GM19035 (cell line): ENCODE results near the gene GPC6.

ENCODE experiments used
- ATAC-seq: cut with Tn5 transposase; IDR thresholded peaks from one replicate; pipeline ENCODE4 v1.9.1; 2021; ENCODE audit not compliant: unreplicated experiment

The GPC6 gene

DNA sequence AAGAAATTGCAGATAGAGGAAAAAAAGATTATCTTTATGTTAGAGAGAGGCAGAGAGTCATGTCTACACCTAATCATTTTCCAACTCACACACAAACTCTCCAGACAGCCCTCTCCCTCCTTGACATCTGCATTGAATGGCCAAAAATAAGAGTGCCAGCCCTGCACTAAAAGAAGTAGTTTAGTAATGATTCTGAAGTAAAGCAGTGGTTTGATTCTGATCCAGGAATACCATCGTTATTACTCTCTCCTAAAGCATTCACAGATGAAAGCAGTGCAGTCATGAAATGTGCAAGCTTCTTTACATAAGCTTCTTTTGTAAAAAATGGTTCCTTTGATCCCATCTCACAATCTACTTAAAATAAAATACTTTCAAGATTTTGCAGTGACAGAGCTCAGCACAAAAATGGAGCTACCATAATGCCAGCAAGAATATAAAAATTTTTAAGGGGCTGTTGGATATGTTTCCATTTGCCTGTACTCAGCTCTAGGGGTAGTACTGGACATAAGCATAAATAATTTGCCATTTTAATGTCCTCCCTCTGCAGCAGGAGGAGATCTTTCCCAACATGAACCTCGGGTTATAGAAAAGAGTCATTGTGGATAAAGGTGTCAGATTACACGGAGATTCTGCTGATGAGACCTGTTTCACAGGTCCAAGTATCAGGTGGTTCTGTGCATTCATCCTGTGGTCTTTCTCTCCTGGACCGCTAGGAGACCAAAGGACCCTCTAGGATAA lies 846.6 kb downstream of the GPC6 start:
- no peak for ATAC-seq

DNA sequence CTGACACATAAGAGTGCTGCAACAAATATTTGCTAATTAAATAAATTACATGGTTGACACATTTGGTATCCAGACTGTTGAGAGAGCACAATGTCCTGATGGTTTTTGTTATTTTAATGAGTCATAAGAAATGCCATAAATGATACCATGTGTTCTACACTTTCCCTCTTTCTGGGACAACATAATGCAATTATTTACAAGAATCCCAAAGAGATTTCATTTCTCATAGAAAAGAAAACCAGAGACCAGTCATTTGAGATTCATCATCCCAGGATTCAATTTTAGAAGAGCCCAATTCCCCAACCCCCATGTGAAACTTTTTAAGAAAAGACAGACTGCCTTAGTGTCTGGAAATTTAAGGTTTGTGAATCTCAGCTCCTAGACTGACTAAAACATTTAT lies 853.3 kb downstream of the GPC6 start:
- no peak for ATAC-seq

DNA sequence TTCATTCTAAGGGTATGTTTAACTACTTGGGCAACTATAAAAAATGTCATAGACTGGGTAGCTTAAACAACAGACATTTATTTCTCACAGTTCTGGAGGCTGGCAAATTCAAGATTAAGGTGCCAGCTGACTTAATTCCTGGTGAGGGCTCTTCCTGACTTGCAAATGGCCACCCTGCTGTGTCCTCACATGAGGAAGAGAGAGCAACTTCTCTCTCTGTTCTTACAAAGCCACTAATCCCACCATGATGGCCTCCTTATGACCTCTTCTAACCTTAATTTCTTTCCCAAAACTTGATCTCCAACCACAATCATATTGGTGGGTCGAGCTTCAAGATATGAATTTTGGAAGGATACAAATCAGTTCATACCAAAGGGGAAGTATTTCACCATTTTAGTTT lies 853.9 kb downstream of the GPC6 start:
- no peak for ATAC-seq

DNA sequence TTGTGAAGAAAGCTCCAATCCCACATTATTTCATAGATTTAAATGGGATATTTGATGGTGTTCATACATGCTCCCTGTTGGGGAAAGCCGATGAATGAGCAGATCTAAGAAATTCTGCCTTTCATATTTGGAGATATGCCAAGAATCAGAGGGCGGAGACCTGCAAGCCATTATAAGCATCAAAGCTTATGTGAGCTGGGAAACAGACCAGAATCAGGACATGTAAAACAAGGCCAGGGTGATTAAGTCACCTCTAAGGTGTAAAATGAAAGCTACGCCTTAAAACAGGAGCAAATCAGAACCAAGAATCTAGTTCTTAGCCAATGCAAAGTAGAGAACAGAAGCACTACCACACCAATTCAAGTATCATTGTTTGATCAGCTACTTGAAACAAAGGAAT lies 860.5 kb downstream of the GPC6 start:
- no peak for ATAC-seq

DNA sequence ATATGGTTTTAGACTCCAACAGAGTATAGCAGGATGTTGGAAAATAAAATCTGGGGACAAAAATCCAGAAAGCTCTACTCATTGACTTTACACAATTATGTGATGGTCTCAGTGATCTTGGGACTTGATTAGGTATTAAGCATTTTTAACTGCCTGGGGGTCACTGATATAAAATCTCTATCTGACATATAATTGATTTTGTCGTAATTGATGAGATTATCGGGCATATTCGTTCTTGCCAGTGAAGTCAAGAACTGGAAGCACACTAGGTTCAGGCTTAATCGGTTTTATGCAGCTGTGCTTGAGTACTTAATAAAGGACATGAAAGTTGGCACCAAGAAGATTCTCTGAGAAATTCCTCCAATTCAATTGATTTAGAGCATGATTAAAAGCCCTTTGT lies 862.1 kb downstream of the GPC6 start:
- ATAC-seq, result no peak

DNA sequence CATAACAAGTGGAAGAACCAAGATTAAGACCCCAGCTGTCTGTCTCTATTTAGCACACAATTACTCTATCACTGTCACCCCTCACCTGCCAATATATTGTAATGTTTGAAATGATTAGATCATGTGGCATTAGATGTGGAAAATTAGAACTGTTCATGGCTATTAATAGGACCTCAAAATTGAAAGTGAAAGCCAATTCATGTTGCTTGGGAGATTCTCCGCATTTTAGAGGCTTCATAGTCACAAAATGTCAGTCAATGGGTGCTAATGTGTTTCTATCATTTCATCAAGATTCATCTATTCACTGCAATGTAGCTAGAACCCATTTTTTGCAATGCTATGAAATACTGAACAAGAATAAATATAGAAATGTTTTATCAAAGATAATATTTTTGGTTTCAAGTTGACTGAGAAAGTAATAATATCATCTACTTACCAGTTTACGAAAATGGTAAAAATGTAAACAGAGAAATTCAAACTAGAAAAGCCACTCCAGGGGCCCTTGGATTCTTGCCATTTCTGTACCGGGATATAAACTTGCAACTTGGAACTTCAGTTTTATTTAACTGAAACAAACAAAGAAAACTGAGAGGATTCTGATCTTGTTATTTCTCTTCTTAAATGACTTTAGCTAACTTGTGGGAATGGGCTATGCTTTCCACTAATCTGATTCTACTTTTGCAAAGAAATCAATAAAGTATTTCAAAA lies 864.3 kb downstream of the GPC6 start:
- no peak for ATAC-seq

DNA sequence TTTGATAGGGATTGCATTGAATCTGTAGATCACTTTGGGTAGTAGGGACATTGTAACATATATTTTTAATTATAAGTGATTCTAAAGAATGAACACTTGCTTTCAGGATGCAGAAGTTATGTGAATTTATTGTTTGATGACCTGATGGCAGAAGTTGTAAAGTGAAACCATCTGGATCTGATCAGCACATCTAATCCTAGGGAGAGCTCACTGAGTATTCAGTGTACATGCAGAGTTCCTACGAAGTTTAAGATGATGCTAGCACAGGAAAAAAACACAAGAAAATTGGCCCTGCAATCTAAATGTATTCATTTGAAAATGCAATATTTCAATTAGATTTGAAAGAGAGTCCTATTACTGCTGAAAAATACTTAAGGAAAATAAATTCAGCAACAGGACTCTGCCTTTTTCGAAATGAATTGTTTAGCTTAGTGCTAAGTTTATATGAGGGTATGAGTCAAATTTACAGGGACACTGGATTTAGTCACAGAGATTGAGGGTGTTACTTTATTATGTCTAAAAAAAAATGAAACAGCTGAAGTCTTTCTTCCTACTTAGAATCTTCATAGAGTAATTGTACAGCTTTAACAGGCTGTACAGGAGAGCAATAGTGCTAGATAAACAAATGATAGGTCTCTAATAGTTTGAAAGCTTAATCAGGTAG lies 867.2 kb downstream of the GPC6 start:
- no peak for ATAC-seq

DNA sequence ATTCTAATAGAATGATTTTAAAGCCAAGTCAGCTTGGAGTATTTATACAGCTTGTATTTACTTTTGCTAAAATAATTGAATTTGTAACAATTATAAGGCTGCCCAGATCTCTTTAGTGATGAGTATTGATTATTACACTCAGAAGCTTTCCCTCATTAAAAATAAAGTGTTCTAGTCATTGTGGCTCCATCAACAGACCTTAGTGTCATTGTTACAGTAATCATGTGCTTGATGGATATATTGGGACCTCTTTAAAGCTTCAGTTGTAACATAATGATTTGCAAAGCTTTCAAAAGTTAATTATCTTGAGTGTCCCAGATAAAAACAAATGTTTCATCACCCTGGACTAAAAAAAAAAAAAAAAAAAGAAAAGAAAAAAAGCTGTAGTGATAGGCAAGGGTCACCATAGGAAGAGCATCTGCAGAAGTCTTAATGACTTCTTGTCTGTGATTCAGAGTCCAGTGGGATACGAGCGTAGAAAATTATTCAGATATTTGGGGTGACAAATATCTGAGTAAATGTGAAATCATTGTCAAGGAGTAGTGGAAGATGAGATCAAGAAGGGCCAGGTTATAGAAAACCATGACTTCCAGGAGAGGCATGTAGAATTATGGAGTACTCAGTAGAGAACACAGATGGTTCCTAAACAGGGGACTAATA lies 883.2 kb downstream of the GPC6 start:
- ATAC-seq, result no peak

DNA sequence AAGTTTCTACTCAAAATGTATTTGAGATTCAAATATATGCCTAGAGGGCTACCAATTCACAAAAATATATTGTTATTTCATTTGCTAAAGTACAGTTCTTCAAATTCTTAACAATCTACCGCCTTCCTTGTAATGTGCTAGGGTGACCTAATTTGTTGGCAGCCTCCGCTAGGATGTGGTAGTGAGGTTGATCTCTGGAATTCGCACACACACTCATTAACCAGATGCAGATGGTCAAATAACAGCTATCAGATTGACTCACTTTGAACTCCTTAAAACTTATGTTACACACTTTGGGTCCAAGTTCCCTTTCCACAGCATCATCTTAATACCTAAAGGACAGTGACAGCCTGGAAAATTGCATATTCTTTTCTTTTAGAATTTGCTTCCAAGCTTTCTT lies 885.6 kb downstream of the GPC6 start:
- ATAC-seq, result no peak

DNA sequence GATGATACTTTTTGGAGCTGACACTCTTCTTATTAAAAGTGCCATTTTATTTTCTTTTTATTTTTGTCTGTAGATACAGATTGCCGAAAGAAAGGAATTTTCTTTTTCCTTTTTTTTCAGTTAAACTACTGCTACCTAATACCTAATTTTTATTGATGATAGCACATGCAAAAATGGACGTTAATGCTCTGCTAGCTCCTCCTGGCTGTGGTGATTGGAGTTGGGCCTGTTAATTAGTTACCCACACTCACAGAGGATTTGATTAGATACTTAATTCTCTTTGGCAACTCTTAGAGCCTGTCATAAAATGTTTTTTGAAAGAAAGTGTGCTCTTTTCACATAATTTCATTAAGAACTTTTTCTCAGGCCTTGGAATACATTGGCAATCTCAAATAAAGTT lies 886.1 kb downstream of the GPC6 start:
- ATAC-seq, result no peak

DNA sequence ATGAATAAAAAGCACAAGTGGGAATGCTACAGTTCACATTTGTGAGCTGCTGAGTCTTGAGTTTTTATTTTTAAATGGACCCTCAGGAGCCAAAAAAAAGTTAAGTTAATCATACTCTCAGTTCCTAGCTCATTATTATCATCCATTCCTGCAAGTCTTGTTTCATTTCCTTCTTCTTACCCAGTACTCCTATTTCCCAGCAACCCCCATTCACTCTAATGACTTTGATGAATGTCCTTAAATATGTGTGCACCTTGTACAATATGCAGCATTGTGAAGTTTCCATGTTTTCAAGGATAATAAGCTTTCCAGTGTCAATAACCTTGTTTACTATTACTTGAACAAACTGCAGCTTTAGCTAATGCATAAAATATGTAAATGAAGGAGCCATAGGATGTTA lies 886.6 kb downstream of the GPC6 start:
- no peak for ATAC-seq

DNA sequence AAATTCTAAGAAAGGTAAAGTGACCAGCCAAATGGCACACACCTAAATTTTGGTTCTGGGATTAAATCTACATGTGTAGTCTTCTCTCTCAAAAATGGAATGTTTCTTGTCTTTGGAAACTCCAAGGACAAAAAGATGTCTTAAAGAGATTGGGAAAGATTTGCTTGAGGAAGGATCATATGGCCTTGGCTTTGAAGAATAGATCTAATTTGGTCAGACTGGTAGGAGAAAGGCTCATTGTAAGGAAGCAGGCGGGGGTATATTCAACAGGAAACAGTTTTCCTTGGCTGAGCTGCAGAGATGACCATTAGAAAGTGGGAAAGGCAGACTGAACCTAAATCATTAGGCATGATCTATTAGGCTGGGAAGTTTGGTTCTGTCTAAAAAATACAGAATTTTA lies 887.6 kb downstream of the GPC6 start:
- ATAC-seq, result no peak

DNA sequence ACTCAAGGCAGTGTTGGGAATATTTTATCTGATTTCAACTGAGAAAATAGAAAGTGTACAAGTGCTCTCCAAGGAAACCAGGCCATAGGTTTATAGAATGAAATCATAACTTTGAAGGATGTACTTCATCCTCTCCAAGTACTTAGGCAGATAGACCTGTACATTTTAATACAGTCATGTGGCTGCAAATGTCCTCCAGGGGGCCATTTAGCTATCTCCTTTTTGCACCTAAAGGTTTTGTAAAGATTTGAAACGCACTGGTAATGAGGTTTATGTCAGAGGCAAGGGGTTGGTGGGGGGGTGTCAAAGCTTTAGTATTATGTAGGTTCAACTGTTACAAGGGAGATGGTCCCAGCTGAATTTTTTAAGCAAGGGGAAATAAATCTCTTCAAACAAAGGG lies 888.4 kb downstream of the GPC6 start:
- no peak for ATAC-seq

DNA sequence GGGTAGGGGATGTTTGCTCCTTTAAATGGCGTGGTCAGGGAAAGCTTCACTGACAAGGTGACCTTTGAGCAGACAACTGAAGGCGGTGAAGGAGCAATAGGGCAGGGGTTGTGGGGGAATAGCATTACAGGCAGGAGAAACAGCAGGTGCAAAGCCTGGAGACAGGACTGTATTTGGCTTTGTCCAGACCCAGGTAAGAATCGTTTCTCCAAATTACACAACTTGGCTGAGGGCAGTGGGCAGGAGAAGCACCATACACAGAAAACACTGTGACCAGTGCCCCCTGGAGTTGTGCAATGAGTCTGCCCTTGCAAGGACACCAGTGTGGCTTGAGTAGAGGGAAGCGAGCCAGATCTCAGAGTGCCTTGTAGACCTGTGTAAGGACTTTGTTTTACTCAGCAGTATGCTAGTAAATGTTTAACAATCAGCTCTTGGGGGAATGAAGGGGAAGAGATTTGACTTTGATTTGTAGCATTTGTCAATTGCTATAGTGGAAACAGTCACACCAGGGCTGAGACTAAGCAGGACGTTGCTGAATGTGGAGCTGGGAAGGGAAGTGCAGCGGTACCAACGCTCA lies 892.8 kb downstream of the GPC6 start:
- ATAC-seq, result no peak

DNA sequence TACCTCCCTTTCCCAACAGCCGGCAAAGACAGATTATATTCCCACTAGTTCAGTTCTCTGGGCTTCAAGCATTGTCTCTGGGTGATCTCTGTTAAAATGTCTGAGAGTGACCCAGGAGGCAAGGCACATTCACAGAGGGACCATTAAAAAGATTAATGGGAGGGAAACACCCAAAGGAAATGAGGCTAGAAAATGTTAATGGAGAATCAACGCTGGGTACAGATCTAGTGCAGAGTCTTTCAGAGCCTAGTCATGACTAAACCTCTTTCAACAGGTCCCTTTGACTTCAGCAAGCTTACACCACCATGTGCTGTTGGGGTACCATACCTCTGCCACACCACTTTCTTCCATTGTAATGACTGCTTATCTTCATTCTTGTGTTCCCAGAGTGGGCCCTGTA lies 894.3 kb downstream of the GPC6 start:
- no peak for ATAC-seq

DNA sequence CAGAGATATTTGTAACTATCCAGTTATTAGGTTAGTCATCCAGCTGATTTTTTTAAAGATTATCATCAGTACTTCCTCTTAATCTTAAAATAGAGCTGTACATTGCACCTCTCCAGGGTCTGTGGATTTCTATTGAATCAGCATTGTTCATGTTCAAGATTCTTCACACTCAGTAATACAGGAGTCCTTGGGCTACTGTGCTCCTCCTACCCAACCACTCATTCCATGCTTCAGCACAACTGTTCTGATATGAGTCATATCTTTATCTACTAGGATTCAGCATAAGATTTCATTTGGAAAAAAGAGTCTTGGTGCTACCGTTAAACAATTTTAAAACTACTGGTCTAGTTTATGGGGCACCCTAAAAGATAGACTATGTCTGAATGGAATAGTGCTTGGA lies 895.1 kb downstream of the GPC6 start:
- ATAC-seq, result no peak

DNA sequence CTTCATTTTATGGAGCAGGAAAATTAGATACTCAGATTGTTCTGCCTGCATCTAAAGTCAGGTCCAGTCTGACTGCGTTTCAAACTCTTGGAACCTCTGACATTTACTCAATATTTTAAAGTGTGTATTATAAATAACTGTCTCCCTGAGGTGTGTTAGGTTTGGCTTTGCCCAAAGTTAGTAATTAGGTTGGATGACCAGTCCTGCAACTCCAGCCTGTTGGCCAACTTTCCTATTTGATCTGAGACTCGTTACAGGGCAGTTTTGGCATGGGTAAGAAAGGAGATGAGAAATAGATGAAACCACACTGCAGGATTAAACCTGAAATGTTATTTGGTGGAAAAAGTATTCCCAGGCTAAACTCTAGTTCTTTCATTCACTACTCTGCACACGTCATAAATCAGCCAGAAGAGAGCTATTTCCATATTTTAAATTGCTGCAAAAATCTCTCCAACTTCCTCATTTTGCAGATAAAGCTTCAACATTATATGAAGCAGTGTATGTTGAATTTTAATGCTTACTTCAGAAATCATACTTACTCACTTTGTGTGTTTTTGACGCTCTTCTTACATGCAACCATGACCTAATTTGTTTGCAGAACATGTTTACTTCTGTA lies 895.8 kb downstream of the GPC6 start:
- ATAC-seq, result no peak

DNA sequence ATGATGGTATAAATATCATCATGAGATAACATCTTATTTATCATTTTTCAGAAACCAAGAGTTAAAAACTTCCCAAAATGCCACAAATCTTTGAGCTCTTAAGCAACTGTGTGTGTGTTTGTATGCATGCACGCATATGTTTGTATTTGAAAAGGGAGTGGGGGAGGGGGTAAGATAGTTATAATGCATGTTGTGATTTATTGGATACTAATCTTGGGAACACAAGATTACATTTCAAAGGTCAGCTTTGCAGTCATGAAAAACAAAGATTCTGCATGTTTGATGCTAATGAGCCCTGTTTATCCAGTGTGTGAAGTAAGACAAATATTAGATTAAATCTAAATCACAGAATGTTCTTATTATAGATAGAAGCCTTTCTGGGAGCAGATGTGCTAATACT lies 897.0 kb downstream of the GPC6 start:
- no peak for ATAC-seq

DNA sequence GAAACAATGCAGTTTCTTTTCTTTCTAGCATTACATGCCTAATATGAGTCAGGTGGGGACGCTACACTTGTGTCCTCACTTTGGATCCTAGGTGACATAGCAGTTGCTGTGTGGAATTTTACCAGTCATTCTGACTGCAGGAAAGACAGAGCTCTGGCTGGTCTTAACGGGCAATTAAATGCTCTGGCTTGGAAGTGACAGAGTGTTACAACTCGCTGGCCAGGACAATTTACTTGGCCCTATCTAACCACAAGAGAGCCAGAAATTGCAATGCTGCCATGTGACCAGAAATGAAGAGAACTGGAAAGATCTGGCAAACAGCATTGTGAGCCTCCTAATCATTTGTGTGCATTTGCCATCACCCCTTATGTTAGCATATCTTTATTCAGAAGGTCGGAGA lies 901.8 kb downstream of the GPC6 start:
- no peak for ATAC-seq

DNA sequence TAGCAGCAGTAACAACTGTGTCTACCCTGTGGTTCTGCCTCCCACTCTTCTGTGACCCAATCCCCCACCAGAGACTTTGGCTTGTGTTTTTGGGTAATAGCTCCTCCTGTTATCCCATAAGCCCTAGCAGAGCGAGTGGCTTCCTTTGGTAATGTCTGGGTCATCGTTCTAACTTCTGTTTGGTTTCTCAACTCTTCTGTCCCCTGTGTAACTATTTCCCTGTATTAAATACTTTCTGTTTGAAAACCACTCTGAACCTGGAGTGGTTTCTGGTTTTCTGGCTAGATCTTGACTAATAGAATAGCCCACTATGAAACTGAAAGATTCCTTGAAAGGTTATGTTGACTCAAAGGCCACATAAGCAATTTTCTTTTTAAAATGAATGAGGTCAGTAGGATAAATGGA lies 902.9 kb downstream of the GPC6 start:
- ATAC-seq, result no peak

DNA sequence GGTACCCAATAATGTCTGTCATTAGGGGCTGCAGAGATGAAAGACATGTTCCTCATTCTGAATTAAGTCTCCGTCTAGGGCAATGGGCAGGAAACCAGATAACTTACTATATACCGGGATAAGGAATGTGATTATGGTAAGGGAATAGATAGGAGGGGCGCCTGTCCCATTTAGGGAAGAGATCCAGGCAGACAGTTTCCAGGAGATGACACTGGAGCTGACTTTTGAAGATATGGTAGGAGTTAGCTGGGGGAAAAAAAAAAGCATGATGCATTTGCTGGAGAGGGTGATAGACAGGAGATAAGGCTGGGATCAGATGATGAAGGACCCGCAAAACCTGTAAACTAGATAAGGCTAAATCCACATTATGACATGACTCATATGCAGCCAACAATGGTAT lies 912.2 kb downstream of the GPC6 start:
- no peak for ATAC-seq
